GM12891 (cell line): Measurements from ENCODE around the gene ACTMAP.

ENCODE experiments used
- PAX5 ChIP-seq: IDR thresholded peaks from 2 replicates; pipeline ENCODE4 v1.6.1; 2011; ENCODE audit warnings: low read length, moderate library complexity, mild to moderate bottlenecking; ENCODE audit not compliant: insufficient read depth, severe bottlenecking
- POLR2A ChIP-seq: IDR thresholded peaks from 2 replicates; pipeline ENCODE4 v1.6.1; 2011; ENCODE audit warnings: low read depth, low read length, control low read depth
- POLR2AphosphoS5 ChIP-seq: IDR thresholded peaks from 2 replicates; pipeline ENCODE4 v1.6.1; 2011; ENCODE audit warnings: low read depth, low read length, control low read depth
- POU2F2 ChIP-seq: IDR thresholded peaks from 2 replicates; pipeline ENCODE4 v1.6.1; 2011; ENCODE audit warnings: low read depth, mild to moderate bottlenecking, control low read depth, low read length, moderate library complexity
- SPI1 ChIP-seq: IDR thresholded peaks from 2 replicates; pipeline ENCODE4 v1.6.1; 2011; ENCODE audit warnings: low read depth, low read length, control low read depth
- TAF1 ChIP-seq: IDR thresholded peaks from 2 replicates; pipeline ENCODE4 v1.6.1; 2011; ENCODE audit warnings: low read depth, low read length, control low read depth

GRCh38 chr19:40726279-40726678, 24.0 kb downstream of the ACTMAP start:
- TF ChIP-seq POLR2A, result no peak
- no peak for TF ChIP-seq POLR2AphosphoS5
- TF ChIP-seq SPI1, result no peak
- no peak for TF ChIP-seq PAX5
- no peak for TF ChIP-seq TAF1
- no peak for TF ChIP-seq POU2F2
